ENCODE results near the gene CDH2.

CDH2 gene

DNA sequence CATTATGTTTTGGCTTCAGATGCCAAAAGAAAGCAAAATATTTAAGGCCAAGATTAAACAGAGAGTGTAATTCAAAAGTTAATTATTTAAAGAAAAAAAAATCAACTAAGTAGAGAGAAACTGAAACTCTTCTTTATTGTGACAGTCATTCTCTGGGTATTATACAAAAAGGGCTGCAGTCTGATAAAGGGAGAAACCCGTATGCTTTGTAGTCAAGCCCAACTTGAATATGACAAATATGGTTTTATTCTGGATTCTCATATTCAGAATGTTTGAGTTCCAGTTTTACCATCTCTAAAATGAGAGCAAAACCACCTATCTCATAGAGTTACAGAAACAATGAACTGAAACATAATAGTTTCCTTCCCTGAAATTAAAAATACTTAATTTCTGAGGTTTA, 8.2 kb downstream of the CDH2 start:
- DNase-seq (ENCODE audit: low spot score): no peak

DNA sequence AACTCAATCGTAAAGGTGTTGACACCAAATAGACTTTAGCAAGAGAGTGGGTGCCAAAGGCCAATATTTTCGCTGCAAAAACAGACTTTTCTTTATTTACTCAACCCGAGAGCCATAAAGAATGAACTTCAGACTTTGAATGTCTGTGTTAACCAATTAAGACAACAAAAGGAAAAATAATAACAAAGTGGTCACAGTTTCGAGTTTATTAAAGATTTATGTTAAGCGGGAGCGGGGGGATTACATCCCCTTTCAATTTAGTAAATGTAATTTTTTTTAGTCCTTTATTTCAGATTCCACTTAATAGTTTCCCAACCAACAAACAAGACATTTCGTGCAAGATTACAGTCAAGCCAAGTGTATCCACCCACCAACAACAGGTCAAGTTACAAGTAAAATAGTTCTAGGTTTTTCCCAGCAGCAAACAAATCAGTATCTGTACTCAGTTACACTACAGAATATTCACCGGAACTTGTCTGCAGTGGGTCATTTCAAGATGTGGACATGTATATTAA, 9.0 kb downstream of the CDH2 start:
- no peak for DNase-seq (ENCODE audit: low spot score)

DNA sequence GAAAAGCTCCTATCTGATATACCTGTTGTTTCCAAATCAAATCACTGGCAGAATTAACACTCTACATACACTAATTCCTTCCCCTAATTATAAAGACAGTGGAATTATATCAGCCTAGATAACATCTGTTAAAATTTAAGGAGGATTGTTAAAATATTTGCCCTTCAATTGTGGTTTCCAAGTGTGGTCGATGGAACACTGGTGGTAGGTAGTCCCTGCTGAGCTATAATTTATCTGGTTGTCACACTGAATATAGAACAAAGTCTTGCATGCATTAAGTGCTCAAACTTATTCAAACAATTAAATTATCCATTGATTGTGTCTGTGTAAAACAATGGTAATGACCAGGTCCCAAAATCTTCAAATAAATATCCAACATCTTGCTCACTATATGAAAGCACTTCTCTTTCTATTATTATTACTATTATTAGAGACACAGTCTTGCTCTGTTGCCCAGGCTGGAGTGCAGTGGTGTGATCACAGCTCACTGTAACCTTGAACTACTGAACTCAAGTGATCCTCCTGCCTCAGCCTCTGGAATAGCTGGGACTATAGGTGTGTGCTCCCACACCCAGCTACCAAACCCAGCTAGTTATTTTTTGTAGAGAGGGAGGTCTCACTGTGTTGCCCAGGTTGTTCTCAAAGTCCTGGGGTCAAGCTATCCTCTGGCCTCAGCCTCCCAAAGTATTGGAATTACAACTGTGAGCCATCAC, 12.0 kb downstream of the CDH2 start:
- no peak for DNase-seq (ENCODE audit: low spot score)

DNA sequence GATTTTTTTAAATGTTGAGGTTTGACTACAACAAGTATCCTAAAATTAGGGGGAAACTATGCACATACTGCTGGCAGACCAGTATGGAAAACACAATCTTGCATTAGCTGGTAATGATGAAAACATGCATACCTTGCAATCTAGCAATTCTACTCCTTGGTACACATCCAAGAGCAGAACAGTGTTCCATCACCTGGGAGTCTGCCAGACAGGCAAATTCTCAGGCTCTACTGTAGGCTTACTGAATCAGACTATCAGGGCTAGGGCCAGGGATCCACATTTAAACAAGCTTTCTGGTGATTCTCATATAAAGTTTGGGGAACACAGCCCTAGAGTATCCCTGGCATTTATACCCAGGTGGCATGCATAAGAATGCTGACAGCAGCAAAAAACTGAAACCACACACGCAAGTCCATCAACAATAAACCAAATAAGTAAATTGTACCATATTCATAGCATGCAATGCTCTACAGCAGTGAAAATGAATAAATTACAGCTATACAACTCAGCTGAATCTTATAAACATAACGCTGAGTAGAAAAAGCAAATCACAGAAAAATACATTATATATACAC, 13.6 kb downstream of the CDH2 start:
- DNase-seq (ENCODE audit: low spot score): no peak

DNA sequence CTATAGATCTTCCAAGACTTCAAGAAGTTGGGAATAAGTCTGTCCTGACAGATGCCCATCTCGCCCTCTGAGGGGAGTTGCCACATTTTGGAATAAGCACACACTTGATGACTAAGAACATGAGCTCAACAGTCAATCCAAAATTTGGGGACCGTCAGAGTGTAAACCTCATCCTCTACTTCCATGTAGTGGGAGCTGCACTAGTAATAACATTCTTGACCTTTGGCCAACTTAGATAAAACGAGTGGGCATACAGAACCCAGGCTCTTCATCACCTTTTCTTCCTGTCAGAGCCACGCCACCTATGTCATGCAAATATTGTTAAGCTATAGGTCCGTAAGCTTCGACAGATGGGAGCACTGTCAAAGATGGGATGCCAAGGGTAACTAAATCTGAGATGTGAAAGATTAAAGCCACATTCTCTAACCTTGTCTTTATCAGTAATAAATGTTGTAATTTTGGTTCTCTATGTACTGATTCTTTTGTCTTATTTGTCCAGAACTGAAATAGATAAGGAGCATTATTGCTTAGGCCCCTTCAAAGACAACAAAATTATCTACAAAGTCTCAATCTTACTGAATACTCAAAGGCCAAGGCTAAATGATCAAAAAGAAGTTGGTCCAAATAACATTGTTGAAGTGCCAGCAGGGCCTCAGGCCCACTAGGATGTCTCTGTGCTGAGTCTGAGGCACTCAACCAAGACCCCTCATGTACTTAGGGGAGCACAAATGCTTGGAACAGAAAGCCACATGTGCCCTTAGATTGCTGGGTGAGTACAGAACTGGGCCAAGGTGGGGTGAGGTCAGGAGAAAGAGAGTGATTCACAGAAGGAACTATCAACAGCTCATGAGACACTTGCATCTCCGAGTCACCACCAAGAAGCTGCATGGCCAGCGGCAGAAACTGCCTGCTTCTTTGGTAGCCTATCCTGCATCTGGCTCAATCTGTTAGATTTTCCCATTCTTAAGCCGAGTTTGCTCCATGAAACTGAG, 15.0 kb downstream of the CDH2 start:
- DNase-seq (ENCODE audit: low spot score): no peak

DNA sequence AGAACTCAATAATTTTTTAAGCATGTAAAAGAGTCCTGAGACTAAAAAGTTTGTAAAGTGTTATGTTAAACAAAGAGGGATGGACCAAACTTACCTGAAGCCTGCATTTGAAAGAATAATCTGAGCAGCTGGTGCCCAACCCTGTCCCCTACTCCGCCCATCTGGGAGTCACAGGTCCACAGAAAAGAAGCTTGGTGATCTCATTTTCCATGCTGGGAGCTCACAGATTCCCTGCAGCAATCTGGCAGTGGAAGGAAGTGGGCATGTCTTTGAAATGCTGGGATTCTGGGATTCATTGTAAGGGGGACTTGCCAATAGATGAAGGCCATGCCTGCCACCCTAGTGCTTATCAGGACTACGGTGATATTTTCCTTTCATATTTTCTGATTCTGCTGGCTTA, 17.9 kb downstream of the CDH2 start:
- no peak for DNase-seq (ENCODE audit: low spot score)

DNA sequence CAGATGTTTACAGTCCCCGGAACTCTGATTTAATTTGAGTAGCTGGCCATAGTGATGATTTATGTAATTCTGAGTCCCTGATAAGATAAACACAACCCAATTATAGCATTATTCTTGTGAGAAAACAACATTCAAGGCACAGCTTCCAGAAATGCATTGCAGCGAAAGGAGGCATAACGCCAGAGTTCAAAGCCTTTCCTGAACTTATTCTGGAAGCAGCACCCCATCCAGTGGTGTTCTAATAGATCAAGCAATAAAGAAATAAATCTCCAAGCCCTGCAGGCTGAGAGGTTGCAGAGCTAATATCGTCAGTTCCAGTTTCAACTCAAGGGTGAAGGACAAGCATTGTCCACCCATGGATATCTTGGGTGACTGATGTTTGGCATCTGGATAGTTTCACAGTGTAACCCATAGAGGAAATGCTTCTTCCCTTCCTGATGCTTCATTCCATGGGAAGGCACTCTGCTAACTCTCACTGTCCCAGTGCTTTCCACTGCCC, 18.8 kb downstream of the CDH2 start:
- DNase-seq (ENCODE audit: low spot score): no peak

DNA sequence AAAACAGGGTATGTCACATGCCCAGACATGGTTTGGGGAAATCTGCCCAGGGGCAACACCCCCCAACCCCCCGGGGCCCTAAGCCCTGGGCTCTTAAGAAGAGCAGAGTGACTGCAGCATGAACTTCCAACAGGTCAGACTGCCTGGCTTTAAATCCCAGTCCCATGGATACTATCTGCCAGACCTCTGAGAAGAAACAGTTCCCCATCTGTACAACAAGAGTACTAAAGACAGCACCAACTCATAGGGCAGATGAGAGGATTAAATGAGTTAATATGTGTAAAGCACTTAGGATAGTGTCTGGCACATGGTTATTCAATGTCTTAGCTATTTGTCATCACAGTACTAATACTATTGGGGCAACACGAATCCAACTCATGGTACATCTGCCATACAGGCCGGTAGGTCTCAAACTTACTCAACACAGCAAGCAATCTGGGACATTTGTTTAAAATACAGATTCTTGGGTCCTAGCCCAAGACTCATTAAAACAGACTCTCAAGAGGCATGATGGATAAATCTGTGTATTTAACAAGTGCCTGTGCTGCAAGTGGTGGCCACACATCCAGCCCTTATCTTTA, 23.4 kb downstream of the CDH2 start:
- no peak for DNase-seq (ENCODE audit: low spot score)

DNA sequence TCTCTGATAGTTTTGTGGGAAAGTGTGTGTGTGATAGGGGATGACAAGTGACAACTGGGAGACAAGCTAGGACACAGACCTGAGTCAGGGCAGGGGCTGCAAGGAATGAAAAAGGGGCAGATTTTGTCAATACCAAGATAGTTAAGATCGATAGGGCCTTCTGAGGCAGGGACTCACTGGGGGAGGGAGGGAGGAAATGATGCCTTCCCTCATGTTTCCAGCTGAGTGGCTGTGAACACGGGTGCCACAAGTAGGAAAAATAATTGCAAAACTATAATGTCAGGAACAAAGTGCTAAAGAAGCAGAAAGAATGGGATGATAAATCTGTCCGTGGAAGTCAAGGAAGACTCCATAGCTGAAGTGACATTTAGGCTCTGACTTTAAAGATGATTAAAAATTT, 24.2 kb downstream of the CDH2 start:
- no peak for DNase-seq (ENCODE audit: low spot score)

DNA sequence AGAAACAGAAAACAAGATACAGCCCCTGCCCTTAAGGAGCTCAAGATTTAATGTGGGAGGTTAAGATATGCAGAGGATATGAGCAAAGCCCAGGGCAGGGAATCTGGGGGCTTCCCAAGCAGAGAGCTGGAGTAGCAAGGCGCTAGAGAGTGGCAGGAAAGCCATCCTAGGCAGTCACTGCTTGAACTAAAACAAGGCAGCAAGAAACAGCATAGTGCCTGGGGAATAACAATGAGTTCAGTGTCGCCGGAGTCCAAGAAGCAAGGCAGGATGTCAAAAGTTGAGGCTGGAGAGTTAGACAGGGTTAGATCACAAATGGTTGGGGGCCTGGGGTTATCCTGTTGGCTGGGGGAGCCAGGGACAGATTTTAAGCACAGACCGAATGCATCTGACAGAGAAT, 24.6 kb downstream of the CDH2 start:
- no peak for DNase-seq (ENCODE audit: low spot score)

DNA sequence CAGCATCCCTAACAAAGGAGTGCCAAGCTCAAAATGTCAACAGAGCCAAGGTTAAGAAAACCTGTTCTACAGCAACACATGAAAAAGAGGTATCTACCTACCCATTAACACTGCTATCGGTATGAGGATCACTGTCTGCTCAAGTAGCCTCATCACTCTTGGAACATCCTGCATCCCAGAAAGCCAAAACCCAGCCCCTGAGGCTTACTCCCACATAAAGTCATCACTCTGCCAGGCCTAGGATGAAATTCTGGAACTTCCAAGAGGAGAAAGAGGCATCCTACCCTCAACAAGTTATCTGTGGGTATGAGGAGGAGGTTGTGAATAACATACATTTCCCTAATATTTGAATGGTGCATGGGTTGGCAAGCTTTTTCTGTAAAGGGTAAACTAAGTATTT, 25.5 kb downstream of the CDH2 start:
- DNase-seq (ENCODE audit: low spot score): no peak

DNA sequence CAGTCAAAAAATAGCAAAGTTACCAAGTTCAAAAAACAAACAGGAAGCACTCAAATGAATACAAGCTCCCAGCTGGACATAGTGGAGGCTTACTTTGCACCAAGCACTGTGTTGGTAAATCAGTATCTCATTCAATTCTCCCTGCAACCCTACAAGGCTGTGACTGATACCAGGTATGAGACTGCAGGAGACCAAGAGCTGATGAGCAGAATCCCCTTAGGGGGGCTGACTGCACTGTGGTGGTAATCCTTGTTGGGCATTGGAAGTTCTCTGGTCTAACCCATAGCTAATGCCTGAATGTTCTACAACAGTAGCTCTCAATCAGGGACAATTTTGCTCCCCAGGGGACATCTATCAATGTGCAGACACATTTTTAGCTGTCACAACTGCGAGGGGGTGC, 26.0 kb downstream of the CDH2 start:
- DNase-seq (ENCODE audit: low spot score): no peak

DNA sequence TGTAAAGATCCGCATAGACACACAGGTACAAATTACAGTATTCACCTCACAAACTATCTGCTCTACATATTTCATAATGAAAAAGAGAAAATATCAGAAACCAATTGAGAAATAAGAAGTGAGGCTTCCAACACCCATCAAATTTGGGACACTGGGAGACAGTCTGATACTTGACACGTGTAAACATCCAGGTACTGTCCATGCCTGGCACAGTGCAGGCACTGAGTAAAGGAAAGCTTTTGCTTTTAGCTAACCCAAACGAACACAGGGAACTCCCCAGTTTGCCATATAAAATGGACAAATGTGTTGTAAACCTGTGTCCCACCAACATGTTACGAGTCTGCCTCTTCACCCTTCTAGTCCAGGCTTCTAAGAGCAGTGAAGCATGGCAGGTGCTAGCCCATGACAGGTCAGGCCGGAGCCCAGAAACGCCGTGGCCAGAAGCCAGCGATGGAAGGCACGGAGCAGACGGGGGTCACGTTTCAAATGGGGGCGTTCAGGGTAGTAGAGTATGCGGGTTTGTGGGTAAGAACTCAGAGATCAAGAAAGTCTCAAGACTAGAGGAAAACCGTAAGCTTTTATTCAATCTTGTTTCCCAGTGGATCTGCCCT, 27.0 kb downstream of the CDH2 start:
- DNase-seq (ENCODE audit: low spot score): no peak

DNA sequence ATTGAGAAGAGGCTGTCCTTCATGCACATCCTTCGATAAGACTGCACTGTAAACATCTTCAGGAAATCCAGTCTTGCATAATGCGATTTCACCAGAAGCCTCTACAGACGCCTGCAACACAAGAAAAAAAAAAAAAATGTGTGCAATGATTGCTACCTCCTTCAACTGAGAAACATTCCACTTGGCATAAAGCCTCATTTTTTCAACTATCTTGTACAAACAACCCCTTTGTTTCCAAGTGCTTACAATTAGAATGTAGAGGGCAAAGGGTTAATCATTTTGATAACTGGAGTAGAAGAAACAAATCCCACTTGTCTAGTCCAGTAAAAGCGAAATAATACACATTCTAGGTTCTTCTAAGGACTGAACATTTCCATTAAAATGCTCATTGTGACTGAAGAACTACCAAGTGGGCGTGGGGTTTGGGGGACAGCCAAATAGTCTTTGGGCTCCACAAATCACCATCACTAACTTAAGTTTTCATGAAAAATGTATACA, 29.2 kb downstream of the CDH2 start:
- DNase-seq (ENCODE audit: low spot score): no peak

DNA sequence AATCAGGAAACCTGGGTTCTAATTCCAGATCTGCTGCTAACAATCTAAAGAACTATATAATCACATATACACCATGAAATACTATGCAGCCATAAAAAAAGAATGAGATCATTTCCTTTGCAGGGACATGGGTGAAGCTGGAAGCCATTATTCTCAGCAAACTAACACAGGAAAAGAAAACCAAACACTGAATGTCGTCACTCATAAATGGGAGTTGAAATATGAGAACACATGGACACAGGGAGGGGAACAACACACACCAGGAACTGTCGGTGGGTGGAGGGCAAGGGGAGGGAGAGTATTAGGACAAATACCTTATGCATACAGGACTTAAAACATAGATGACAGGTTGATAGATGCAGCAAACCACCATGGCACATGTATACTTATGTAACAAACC, 33.2 kb downstream of the CDH2 start:
- no peak for DNase-seq (ENCODE audit: low spot score)

DNA sequence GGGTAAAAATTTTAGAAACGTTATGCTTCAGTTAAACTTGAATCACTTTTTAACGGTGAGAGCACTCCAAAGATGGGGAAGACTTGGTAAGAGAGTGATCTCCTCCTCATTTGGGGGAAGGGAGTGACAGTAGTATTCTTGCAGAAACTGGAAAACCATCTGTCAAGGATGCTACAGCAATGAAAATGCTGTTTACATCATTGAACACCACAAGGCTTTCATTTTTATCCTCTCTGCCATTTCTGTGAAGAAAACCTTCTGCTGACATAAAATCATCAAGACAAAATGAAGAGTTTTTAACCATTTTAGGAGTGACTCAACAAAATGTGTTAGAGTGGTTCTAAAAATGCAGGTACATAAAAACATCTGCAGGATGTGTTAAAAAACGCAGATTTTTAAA, 38.1 kb downstream of the CDH2 start:
- DNase-seq (ENCODE audit: low spot score): no peak

DNA sequence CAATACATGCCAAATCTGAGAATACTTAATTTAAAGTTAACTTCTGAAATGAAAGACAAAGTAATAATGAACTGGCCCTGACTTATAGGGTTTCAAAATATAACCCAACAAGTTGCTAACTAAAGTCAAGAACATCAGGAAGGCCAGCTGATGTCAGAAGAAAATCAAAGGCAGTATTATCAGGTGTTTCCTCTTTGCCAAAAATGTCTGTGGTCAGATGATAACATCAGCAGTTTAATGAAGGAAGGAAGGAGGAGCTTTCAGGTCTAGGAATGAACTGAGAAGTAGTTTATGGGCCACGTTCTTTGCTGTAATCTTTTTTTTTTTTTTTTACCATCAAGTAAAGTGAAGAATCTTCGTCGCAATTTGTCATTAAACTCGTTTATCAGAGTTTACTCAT, 40.9 kb downstream of the CDH2 start:
- DNase-seq (ENCODE audit: low spot score): no peak

DNA sequence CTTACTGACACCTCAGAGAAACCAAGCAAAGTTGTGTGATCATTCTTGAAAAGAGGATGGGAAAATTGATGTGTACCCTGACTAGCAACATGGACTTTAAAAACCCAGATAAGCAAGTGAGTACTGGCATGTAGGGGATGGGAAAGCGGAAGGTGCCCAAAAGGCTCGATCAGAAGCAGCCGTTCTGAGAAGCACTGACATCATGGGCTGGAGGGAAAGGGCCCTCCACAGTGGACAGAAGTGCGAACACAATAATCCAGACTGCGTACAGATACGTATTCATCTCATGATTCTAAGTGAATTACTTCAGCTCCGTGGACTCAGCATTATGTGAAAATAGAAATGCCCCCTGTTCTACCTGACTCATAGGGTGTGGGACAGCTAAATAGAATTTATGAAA, 42.2 kb downstream of the CDH2 start:
- DNase-seq (ENCODE audit: low spot score): no peak

DNA sequence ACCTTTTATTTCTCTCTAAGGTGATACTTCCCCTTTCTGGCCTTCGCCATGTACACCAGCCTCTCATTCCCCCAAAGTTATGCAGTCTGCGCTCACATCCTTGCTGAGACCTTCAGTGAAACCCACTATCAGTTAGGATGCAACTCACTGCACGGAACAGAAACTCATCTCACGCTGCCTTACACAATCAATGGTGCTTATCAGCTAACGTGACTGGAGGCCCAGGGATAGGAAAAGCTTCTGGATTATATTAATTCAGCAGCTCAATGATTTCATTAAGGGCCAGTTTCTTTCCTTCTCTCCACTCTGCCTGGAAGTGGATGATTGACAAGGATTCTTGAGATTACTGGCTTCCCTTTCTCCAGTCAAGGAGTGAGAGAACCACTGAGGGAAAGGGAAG, 44.8 kb downstream of the CDH2 start:
- DNase-seq (ENCODE audit: low spot score): no peak

DNA sequence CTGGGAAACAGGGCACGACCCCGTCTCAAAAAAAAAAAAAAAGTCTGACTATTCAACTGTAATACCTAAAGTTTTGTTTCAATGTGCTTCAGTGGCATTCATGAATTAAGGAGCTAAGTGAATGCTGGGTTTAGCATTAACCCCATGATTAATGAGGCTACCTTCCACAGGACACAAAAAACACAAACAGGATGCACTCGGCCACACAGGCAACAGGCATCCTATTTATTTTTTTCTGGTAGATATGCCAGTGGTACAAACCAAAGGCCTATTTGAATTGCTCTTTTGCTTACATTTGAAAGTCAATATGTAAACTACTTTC, 48.3 kb downstream of the CDH2 start:
- no peak for DNase-seq (ENCODE audit: low spot score)

DNA sequence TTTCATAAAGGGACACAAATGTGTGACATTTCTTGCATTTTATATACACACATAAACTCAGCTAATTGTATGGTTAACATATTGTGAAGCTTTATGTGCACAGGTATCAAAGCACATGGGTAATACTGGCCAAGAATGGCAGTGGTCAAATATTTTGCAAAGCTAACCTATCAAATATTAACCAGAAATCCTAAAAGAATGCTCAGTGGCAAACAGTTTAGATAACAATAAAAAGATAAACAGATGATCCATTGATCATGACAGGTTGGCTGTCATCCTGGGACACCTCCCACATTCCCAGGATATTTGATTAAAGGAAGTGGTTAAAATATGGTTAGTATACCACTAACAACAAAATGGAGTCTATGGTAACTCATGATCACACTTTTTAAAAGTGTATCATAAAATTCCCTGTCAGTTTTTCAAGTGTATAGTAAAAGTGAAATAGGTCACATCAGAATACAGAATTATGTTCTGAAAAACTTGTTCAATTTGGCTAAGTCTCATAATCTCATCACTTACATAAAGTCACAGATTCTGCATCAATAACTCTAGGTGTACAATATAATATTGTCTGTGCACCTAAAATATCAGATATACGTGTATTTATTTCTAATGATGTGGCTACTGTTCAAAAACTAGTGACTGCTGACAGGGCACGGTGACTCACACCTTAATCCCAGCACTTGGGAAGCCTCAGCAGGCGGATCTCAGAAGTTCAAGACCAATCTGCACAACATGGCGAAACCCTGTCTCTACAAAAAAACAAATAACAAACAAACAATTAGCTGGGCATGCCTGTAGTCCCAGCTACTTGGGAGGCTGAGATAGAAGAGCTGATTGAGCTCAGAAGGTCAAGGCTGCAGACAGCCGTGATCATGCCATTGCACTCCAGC, 48.9 kb downstream of the CDH2 start:
- peak; percentile 17 for DNase-seq (ENCODE audit: low spot score)
